ENCODE measurements around the gene SHANK1. TPM values are rescaled to one million over a fixed set of nuclear protein-coding genes. Genes with fewer than 3 reads are reported as not detected.

Gene SHANK1
- total and polyA plus RNA-seq, 2 donors (not counting 3 experiments of a cell fraction or from before 2014, with no cell fraction given) = 0.66 to 1.9 TPM

- H3K4me2 ChIP-seq (ENCODE audit: insufficient read depth, low read length) = peak overlapping the region; percentile 54
- H3K9me1 ChIP-seq (replicated peaks; ENCODE audit: control insufficient read depth, extremely low read depth, insufficient read depth, low read length) = no peaks in the 10 kb centered on the region
- H3K4me3 ChIP-seq (replicated peaks in 1 of 3; ENCODE audit: insufficient read depth in 1 of 3, low read depth in 1 of 3, low read length in 3 of 3) = peak overlapping the region in 2 of 3 experiments; percentile 29 to 33
- FAIRE-seq (peak; percentile 50), DNase-seq (ENCODE audit: low read depth, low spot score) (peak; percentile 75)
- intact Hi-C loops (cut with micrococcal nuclease) = loop anchor here (1.0 to 5.0 kb wide), 5 partner anchors 50 to 326 kb away; no protein-coding TSS in a partner anchor
- no peak for TF ChIP-seq MYC (IDR thresholded peaks at IDR 0.05; ENCODE audit: low read depth, low read length)
- TF ChIP-seq FOS (IDR thresholded peaks at IDR 0.05; ENCODE audit: borderline replicate concordance, insufficient read depth, low read length) = no peak
- no peak for TF ChIP-seq EZH2 (IDR thresholded peaks at IDR 0.05; ENCODE audit: borderline replicate concordance, low read depth, low read length, severe bottlenecking)
- TF ChIP-seq CTCF (IDR thresholded peaks at IDR 0.05; ENCODE audit: extremely low read depth in 1 of 2, insufficient read depth in 1 of 2, low read depth in 1 of 2, low read length in 2 of 2) = peak in 1 of 2 donors; percentile 18
- TF ChIP-seq JUN (IDR thresholded peaks at IDR 0.05; ENCODE audit: borderline replicate concordance, insufficient read depth, insufficient read length, low read depth) = no peak
- no peak for TF ChIP-seq POLR2A (IDR thresholded peaks at IDR 0.05; ENCODE audit: low read depth, low read length)
- TF ChIP-seq MAX (IDR thresholded peaks at IDR 0.05; ENCODE audit: insufficient read depth, insufficient read length) = no peak
- ChIA-PET CTCF (no interaction called here), POLR2A (no interaction called here)
- H3K4me1 ChIP-seq (ENCODE audit: control insufficient read depth, extremely low read depth, insufficient read depth, low read length) = peaks cover 11% of the 10 kb centered on the region
- H3K27me3 ChIP-seq (ENCODE audit: control insufficient read depth in 2 of 2, insufficient read depth in 2 of 2, low read length in 2 of 2) = peaks cover 0 to 2% of the 10 kb centered on the region in 2 experiments
- dilution Hi-C loops (cut with MboI; ENCODE audit: extremely low pct_ligation_motif_present, low sequenced_read_pairs) = no loop called here
- no peaks in the 10 kb centered on the region for H3K36me3 ChIP-seq (ENCODE audit: control insufficient read depth in 2 of 2, extremely low read depth in 1 of 2, insufficient read depth in 2 of 2, low read length in 2 of 2)
- H3K9ac ChIP-seq (replicated peaks; ENCODE audit: extremely low read depth, insufficient read depth, low read length) = peak overlapping the region; percentile 61
- H4K20me1 ChIP-seq (replicated peaks; ENCODE audit: control insufficient read depth, extremely low read depth, insufficient read depth, low read length) = no peaks in the 10 kb centered on the region
- H3K79me2 ChIP-seq (ENCODE audit: control insufficient read depth, insufficient read depth, low read length) = no peaks in the 10 kb centered on the region
- H3K9me3 ChIP-seq (replicated peaks; ENCODE audit: control insufficient read depth, insufficient read depth, low read length) = no peaks in the 10 kb centered on the region
- H2AFZ ChIP-seq (ENCODE audit: low read depth, low read length) = peak overlapping the region; percentile 49
- TSS peak; percentile 19 for BruUV-seq (replicated peaks)
- H3K27ac ChIP-seq (ENCODE audit: insufficient read depth, low read depth, low read length) = peak overlapping the region; percentile 71
Measured at GRCh38 chr19:50658441-50659317, 60.9 kb downstream of the SHANK1 start.

All from endothelial cell of umbilical vein (primary cell).